ENCODE results near the gene DSTN. TPM values are rescaled to one million over a fixed set of nuclear protein-coding genes. Genes with fewer than 3 reads are reported as not detected.

The DSTN gene
- total and polyA plus RNA-seq, 4 donors = 174 to 405 (median 314) TPM

- no peak for DNase-seq (ENCODE audit: low read depth in 4 of 6, low spot score in 6 of 6)
- peaks cover 7% of the 10 kb centered on the region for H3K4me1 ChIP-seq (ENCODE audit: control insufficient read depth, insufficient read depth, low read length)
- no peak overlapping the region for H3K4me3 ChIP-seq (ENCODE audit: low read depth, low read length)
- H3K36me3 ChIP-seq (ENCODE audit: control insufficient read depth, insufficient read depth, low read length) = no peaks in the 10 kb centered on the region
- H3K9me3 ChIP-seq (ENCODE audit: control insufficient read depth, insufficient read depth, low read length) = no peaks in the 10 kb centered on the region
- no peaks in the 10 kb centered on the region for H3K27me3 ChIP-seq (ENCODE audit: control insufficient read depth, insufficient read depth, low read length)
- WGBS (ENCODE audit: insufficient coverage) = no CpG with 5 or more reads among the region's 1 CpG
- no peak overlapping the region for H3K27ac ChIP-seq (ENCODE audit: low read depth, low read length)
Observed at GRCh38 chr20:17558941-17559304, 11.0 kb upstream of the DSTN start.

- Histone ChIP-seq H3K27me3 (ENCODE audit: control insufficient read depth, insufficient read depth, low read length) (no peaks in the 10 kb centered on the region), H3K4me1 (ENCODE audit: control insufficient read depth, insufficient read depth, low read length) (peaks cover 7% of the 10 kb centered on the region), H3K36me3 (ENCODE audit: control insufficient read depth, insufficient read depth, low read length) (no peaks in the 10 kb centered on the region), H3K9me3 (ENCODE audit: control insufficient read depth, insufficient read depth, low read length) (no peaks in the 10 kb centered on the region), H3K4me3 (ENCODE audit: low read depth, low read length) (no peak overlapping the region), H3K27ac (ENCODE audit: low read depth, low read length) (no peak overlapping the region)
- no peak for DNase-seq (ENCODE audit: low read depth in 4 of 6, low spot score in 6 of 6)
- 100% methylated on average over 6 of the region's 6 CpGs for WGBS (ENCODE audit: insufficient coverage)
Observed at GRCh38 chr20:17559338-17559737, 10.5 kb upstream of the DSTN start.

- H3K27me3 ChIP-seq (ENCODE audit: control insufficient read depth, insufficient read depth, low read length) = no peaks in the 10 kb centered on the region
- no peak overlapping the region for H3K4me3 ChIP-seq (ENCODE audit: low read depth, low read length)
- no peaks in the 10 kb centered on the region for H3K36me3 ChIP-seq (ENCODE audit: control insufficient read depth, insufficient read depth, low read length)
- no peak for DNase-seq (ENCODE audit: low read depth in 4 of 6, low spot score in 6 of 6)
- no peaks in the 10 kb centered on the region for H3K9me3 ChIP-seq (ENCODE audit: control insufficient read depth, insufficient read depth, low read length)
- WGBS (ENCODE audit: insufficient coverage) = 78% methylated on average over 2 of the region's 5 CpGs
- H3K27ac ChIP-seq (ENCODE audit: low read depth, low read length) = no peak overlapping the region
- peaks cover 7% of the 10 kb centered on the region for H3K4me1 ChIP-seq (ENCODE audit: control insufficient read depth, insufficient read depth, low read length)
Observed at GRCh38 chr20:17560344-17561074, 9.4 kb upstream of the DSTN start.

- no peaks in the 10 kb centered on the region for H3K36me3 ChIP-seq (ENCODE audit: control insufficient read depth, insufficient read depth, low read length)
- DNase-seq (ENCODE audit: low read depth in 4 of 6, low spot score in 6 of 6) = no peak
- H3K4me3 ChIP-seq (ENCODE audit: low read depth, low read length) = no peak overlapping the region
- no CpG with 5 or more reads among the region's 2 CpGs for WGBS (ENCODE audit: insufficient coverage)
- no peaks in the 10 kb centered on the region for H3K4me1 ChIP-seq (ENCODE audit: control insufficient read depth, insufficient read depth, low read length)
- no peaks in the 10 kb centered on the region for H3K27me3 ChIP-seq (ENCODE audit: control insufficient read depth, insufficient read depth, low read length)
- no peak overlapping the region for H3K27ac ChIP-seq (ENCODE audit: low read depth, low read length)
- H3K9me3 ChIP-seq (ENCODE audit: control insufficient read depth, insufficient read depth, low read length) = no peaks in the 10 kb centered on the region
Observed at GRCh38 chr20:17562804-17563305, 7.0 kb upstream of the DSTN start.

- H3K27ac ChIP-seq (ENCODE audit: low read depth, low read length) = no peak overlapping the region
- H3K4me1 ChIP-seq (ENCODE audit: control insufficient read depth, insufficient read depth, low read length) = peaks cover 5% of the 10 kb centered on the region
- H3K27me3 ChIP-seq (ENCODE audit: control insufficient read depth, insufficient read depth, low read length) = no peaks in the 10 kb centered on the region
- no peaks in the 10 kb centered on the region for H3K9me3 ChIP-seq (ENCODE audit: control insufficient read depth, insufficient read depth, low read length)
- no peaks in the 10 kb centered on the region for H3K36me3 ChIP-seq (ENCODE audit: control insufficient read depth, insufficient read depth, low read length)
- no peak overlapping the region for H3K4me3 ChIP-seq (ENCODE audit: low read depth, low read length)
- WGBS (ENCODE audit: insufficient coverage) = no CpG with 5 or more reads among the region's 4 CpGs
- no peak for DNase-seq (ENCODE audit: low read depth in 4 of 6, low spot score in 6 of 6)
Observed at GRCh38 chr20:17565169-17565845, 4.6 kb upstream of the DSTN start.

GRCh38 chr20:17566345-17566744, 3.5 kb upstream of the DSTN start:
- WGBS (ENCODE audit: insufficient coverage) = 96% methylated on average over 2 of the region's 3 CpGs
- peaks cover 5% of the 10 kb centered on the region for H3K4me1 ChIP-seq (ENCODE audit: control insufficient read depth, insufficient read depth, low read length)
- no peak overlapping the region for H3K27ac ChIP-seq (ENCODE audit: low read depth, low read length)

GRCh38 chr20:17568045-17568788, 1.7 kb upstream of the DSTN start:
- no peaks in the 10 kb centered on the region for H3K27me3 ChIP-seq (ENCODE audit: control insufficient read depth, insufficient read depth, low read length)
- DNase-seq (ENCODE audit: low read depth in 4 of 6, low spot score in 6 of 6) = no peak
- H3K9me3 ChIP-seq (ENCODE audit: control insufficient read depth, insufficient read depth, low read length) = no peaks in the 10 kb centered on the region
- H3K36me3 ChIP-seq (ENCODE audit: control insufficient read depth, insufficient read depth, low read length) = no peaks in the 10 kb centered on the region
- peaks cover 5% of the 10 kb centered on the region for H3K4me1 ChIP-seq (ENCODE audit: control insufficient read depth, insufficient read depth, low read length)
- H3K4me3 ChIP-seq (ENCODE audit: low read depth, low read length) = peak overlapping the region; percentile 87
- WGBS (ENCODE audit: insufficient coverage) = 90% methylated on average over 3 of the region's 6 CpGs
- H3K27ac ChIP-seq (ENCODE audit: low read depth, low read length) = peak overlapping the region; percentile 92

More at GRCh38 chr20:17566345-17566744, 3.5 kb upstream of the DSTN start:
- DNase-seq (ENCODE audit: low read depth in 4 of 6, low spot score in 6 of 6) = no peak
- H3K9me3 ChIP-seq (ENCODE audit: control insufficient read depth, insufficient read depth, low read length) = no peaks in the 10 kb centered on the region
- H3K36me3 ChIP-seq (ENCODE audit: control insufficient read depth, insufficient read depth, low read length) = no peaks in the 10 kb centered on the region
- no peak overlapping the region for H3K4me3 ChIP-seq (ENCODE audit: low read depth, low read length)
- H3K27me3 ChIP-seq (ENCODE audit: control insufficient read depth, insufficient read depth, low read length) = no peaks in the 10 kb centered on the region

- no peaks in the 10 kb centered on the region for H3K36me3 ChIP-seq (ENCODE audit: control insufficient read depth, insufficient read depth, low read length)
- H3K9me3 ChIP-seq (ENCODE audit: control insufficient read depth, insufficient read depth, low read length) = no peaks in the 10 kb centered on the region
- H3K4me1 ChIP-seq (ENCODE audit: control insufficient read depth, insufficient read depth, low read length) = peaks cover 5% of the 10 kb centered on the region
- H3K27me3 ChIP-seq (ENCODE audit: control insufficient read depth, insufficient read depth, low read length) = no peaks in the 10 kb centered on the region
- peak overlapping the region; percentile 87 for H3K4me3 ChIP-seq (ENCODE audit: low read depth, low read length)
- peak overlapping the region; percentile 92 for H3K27ac ChIP-seq (ENCODE audit: low read depth, low read length)
- 1% methylated on average over 32 of the region's 38 CpGs for WGBS (ENCODE audit: insufficient coverage)
- DNase-seq (ENCODE audit: low read depth in 4 of 6, low spot score in 6 of 6) = peak in 4 of 6 donors; percentile 38 to 78 (median 54)
Observed at GRCh38 chr20:17568972-17569521, 828 bp upstream of the DSTN start.

GRCh38 chr20:17570347-17571152, 675 bp downstream of the DSTN start:
- H3K9me3 ChIP-seq (ENCODE audit: control insufficient read depth, insufficient read depth, low read length) = no peaks in the 10 kb centered on the region
- under 1% methylated on average over 40 of the region's 43 CpGs for WGBS (ENCODE audit: insufficient coverage)
- peak overlapping the region; percentile 87 for H3K4me3 ChIP-seq (ENCODE audit: low read depth, low read length)
- H3K4me1 ChIP-seq (ENCODE audit: control insufficient read depth, insufficient read depth, low read length) = peaks cover 5% of the 10 kb centered on the region
- H3K36me3 ChIP-seq (ENCODE audit: control insufficient read depth, insufficient read depth, low read length) = no peaks in the 10 kb centered on the region
- H3K27ac ChIP-seq (ENCODE audit: low read depth, low read length) = peak overlapping the region; percentile 92
- DNase-seq (ENCODE audit: low read depth in 4 of 6, low spot score in 6 of 6) = peak in 5 of 6 donors; percentile 43 to 86 (median 62)
- H3K27me3 ChIP-seq (ENCODE audit: control insufficient read depth, insufficient read depth, low read length) = no peaks in the 10 kb centered on the region
